CD14-positive monocyte (primary cell): Measurements from ENCODE around the gene HPSE2. TPM values are rescaled to one million over a fixed set of nuclear protein-coding genes. Genes with fewer than 3 reads are reported as not detected.

ENCODE experiments used
- DNase-seq, 3 donors: peaks; one replicate each; pipeline ENCODE4 v3.0.0-alpha.2; 2011 to 2022
- H2AFZ ChIP-seq: 2 replicates; pipeline ENCODE4 v1.6.0; 2012; ENCODE audit warnings: mild to moderate bottlenecking, low read depth, low read length, inconsistent platforms; ENCODE audit not compliant: insufficient read depth, poor library complexity, severe bottlenecking
- H3K27ac ChIP-seq, 2 donors: 1 replicate in 1 of 2; 2 replicates in 1 of 2; pipeline ENCODE4 v1.5.1; 2012 to 2013; ENCODE audit warnings: low read length in 2 of 2, control low read depth in 1 of 2, inconsistent platforms in 1 of 2, low read depth in 1 of 2, mild to moderate bottlenecking in 1 of 2
- H3K27me3 ChIP-seq, 2 donors: one replicate each; pipeline versions ENCODE4 v1.6.0 to v1.6.1; 2011 to 2013; ENCODE audit warnings: low read length in 2 of 2; ENCODE audit not compliant: control insufficient read depth in 2 of 2, insufficient read depth in 2 of 2
- H3K36me3 ChIP-seq, 2 donors: replicated peaks in 1 of 2; 1 replicate in 1 of 2; 2 replicates in 1 of 2; pipeline versions ENCODE4 v1.5.1 to v1.6.1; 2012 to 2013; ENCODE audit warnings: low read length in 2 of 2, control low read depth in 1 of 2, inconsistent platforms in 1 of 2, mild to moderate bottlenecking in 1 of 2; ENCODE audit not compliant: insufficient read depth in 2 of 2, control insufficient read depth in 1 of 2
- H3K4me1 ChIP-seq, 2 donors: 1 replicate in 1 of 2; 2 replicates in 1 of 2; pipeline versions ENCODE4 v1.5.1 to v1.6.1; 2012 to 2013; ENCODE audit warnings: low read length in 2 of 2, control low read depth in 1 of 2, inconsistent platforms in 1 of 2, mild to moderate bottlenecking in 1 of 2, moderate library complexity in 1 of 2; ENCODE audit not compliant: insufficient read depth in 2 of 2, control insufficient read depth in 1 of 2
- H3K4me2 ChIP-seq: replicated peaks from 2 replicates; pipeline ENCODE3; 2012; ENCODE audit warnings: low read length, moderate library complexity, mild to moderate bottlenecking; ENCODE audit not compliant: poor library complexity, severe bottlenecking; ENCODE audit errors: extremely low read depth
- H3K4me3 ChIP-seq, 3 experiments: fragments of 200-600 bp in 1 of 3; sonication (generic) in 1 of 3; replicated peaks in 1 of 3; 1 replicate in 2 of 3; 2 replicates in 1 of 3; pipeline ENCODE4 v1.5.1; 2011 to 2013; ENCODE audit warnings: low read length in 3 of 3, mild to moderate bottlenecking in 3 of 3, control low read depth in 2 of 3, low read depth in 2 of 3, inconsistent platforms in 1 of 3, moderate library complexity in 1 of 3
- H3K79me2 ChIP-seq: 2 replicates; pipeline ENCODE4 v1.6.0; 2012; ENCODE audit warnings: mild to moderate bottlenecking, control low read depth, inconsistent platforms, low read length, moderate library complexity; ENCODE audit not compliant: insufficient read depth
- H3K9ac ChIP-seq: 2 replicates; pipeline ENCODE4 v1.6.0; 2017; ENCODE audit warnings: low read length, mild to moderate bottlenecking; ENCODE audit not compliant: insufficient read depth, poor library complexity, severe bottlenecking
- H3K9me3 ChIP-seq, 2 donors: replicated peaks in 1 of 2; 1 replicate in 1 of 2; 2 replicates in 1 of 2; pipeline versions ENCODE4 v1.5.1 to v1.6.1; 2012 to 2013; ENCODE audit warnings: low read length in 2 of 2, control low read depth in 1 of 2; ENCODE audit not compliant: control insufficient read depth in 1 of 2, insufficient read depth in 1 of 2
- H4K20me1 ChIP-seq: 2 replicates; pipeline ENCODE4 v1.6.0; 2012; ENCODE audit warnings: mild to moderate bottlenecking, low read length, control low read depth, moderate library complexity; ENCODE audit not compliant: insufficient read depth
- H3K27ac Mint-ChIP-seq, 7 donors: one replicate each; pipeline ENCODE4 v1.8.0; 2020; ENCODE audit warnings: mild to moderate bottlenecking in 7 of 7, mixed read lengths in 7 of 7, moderate library complexity in 6 of 7, inconsistent platforms in 2 of 7
- H3K27me3 Mint-ChIP-seq, 3 donors: one replicate each; pipeline ENCODE4 v1.8.0; 2021 to 2022; ENCODE audit warnings: low read depth in 3 of 3, mild to moderate bottlenecking in 3 of 3, mixed read lengths in 3 of 3, moderate library complexity in 3 of 3, inconsistent platforms in 1 of 3
- H3K36me3 Mint-ChIP-seq, 2 donors: one replicate each; pipeline ENCODE4 v1.8.0; 2020; ENCODE audit warnings: mixed read lengths in 2 of 2, inconsistent platforms in 1 of 2, mild to moderate bottlenecking in 1 of 2
- H3K4me1 Mint-ChIP-seq: one replicate; pipeline ENCODE4 v1.8.0; 2020; ENCODE audit warnings: mild to moderate bottlenecking, mixed read lengths
- H3K4me3 Mint-ChIP-seq, 2 donors: one replicate each; pipeline ENCODE4 v1.8.0; 2020; ENCODE audit warnings: mild to moderate bottlenecking in 2 of 2, mixed read lengths in 2 of 2, moderate library complexity in 1 of 2
- H3K9me3 Mint-ChIP-seq, 7 donors: one replicate each; pipeline ENCODE4 v1.8.0; 2020 to 2022; ENCODE audit warnings: mixed read lengths in 7 of 7, mild to moderate bottlenecking in 6 of 7, moderate library complexity in 6 of 7, inconsistent platforms in 2 of 7
- WGBS: methylation state at CpG from one replicate; pipeline ENCODE4 v1.1.5; 2013; ENCODE audit warnings: missing lambda C conversion rate; ENCODE audit not compliant: insufficient coverage; 5-methylcytosine and 5-hydroxymethylcytosine counted together
- intact Hi-C, 2 donors: fragments of 100-400 bp; cut with micrococcal nuclease; formaldehyde crosslinking; loops; one replicate each; pipeline versions ENCODE4 v1.15.0 to v1.15.1; 2023
- polyA plus RNA-seq, 3 donors: library from polyadenylated mRNA; depleted of rRNA in 1 of 3; unstranded in 2 of 3; stranded (reverse) in 1 of 3; fragments of 300-500 nt in 2 of 3; fragments of >200 nt in 1 of 3; fragmentation: Illumina TruSeq in 2 of 3; gene quantifications; 1 replicate in 2 of 3; 2 replicates in 1 of 3; pipeline ENCODE4 v1.2.3, GENCODE V29; 2012 to 2021
- TF ChIP-seq, protein P1 (sequence below): fragments of 200-600 bp; IDR thresholded peaks from one replicate; pipeline ENCODE4 v1.8.0; 2022; ENCODE audit warnings: antibody characterized with exemption, mild to moderate bottlenecking

HPSE2 gene
- polyA plus RNA-seq, 3 donors = not detected

- TF ChIP-seq, protein P1, sequence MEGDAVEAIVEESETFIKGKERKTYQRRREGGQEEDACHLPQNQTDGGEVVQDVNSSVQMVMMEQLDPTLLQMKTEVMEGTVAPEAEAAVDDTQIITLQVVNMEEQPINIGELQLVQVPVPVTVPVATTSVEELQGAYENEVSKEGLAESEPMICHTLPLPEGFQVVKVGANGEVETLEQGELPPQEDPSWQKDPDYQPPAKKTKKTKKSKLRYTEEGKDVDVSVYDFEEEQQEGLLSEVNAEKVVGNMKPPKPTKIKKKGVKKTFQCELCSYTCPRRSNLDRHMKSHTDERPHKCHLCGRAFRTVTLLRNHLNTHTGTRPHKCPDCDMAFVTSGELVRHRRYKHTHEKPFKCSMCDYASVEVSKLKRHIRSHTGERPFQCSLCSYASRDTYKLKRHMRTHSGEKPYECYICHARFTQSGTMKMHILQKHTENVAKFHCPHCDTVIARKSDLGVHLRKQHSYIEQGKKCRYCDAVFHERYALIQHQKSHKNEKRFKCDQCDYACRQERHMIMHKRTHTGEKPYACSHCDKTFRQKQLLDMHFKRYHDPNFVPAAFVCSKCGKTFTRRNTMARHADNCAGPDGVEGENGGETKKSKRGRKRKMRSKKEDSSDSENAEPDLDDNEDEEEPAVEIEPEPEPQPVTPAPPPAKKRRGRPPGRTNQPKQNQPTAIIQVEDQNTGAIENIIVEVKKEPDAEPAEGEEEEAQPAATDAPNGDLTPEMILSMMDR = no peak
- no peak for DNase-seq
- peaks cover 11 to 12% of the 10 kb centered on the region in 2 donors for H3K36me3 Mint-ChIP-seq
- intact Hi-C loops = no loop called here
- no peak overlapping the region for H3K4me3 Mint-ChIP-seq
- Histone ChIP-seq H4K20me1 (peaks cover 18% of the 10 kb centered on the region), H3K4me3 (no peak overlapping the region), H3K9me3 (no peaks in the 10 kb centered on the region), H3K27ac (no peak overlapping the region), H3K4me2 (no peak overlapping the region), H3K27me3 (peaks cover 0 to 2% of the 10 kb centered on the region in 2 donors), H3K79me2 (peaks cover 31% of the 10 kb centered on the region), H3K36me3 (peaks cover 10 to 12% of the 10 kb centered on the region in 2 donors), H2AFZ (no peak overlapping the region), H3K4me1 (peaks cover 22 to 27% of the 10 kb centered on the region in 2 donors), H3K9ac (no peak overlapping the region)
- H3K4me1 Mint-ChIP-seq = peaks cover 26% of the 10 kb centered on the region
- no peak overlapping the region for H3K27ac Mint-ChIP-seq
- peaks cover 0 to 3% (median 0%) of the 10 kb centered on the region in 7 donors for H3K9me3 Mint-ChIP-seq
- H3K27me3 Mint-ChIP-seq = peaks cover 4 to 17% (median 7%) of the 10 kb centered on the region in 3 donors
Observed at GRCh38 chr10:98449287-98449686, 786.4 kb downstream of the HPSE2 start.

GRCh38 chr10:98446661-98447221, 788.9 kb downstream of the HPSE2 start, which contains the start of gene HPS1:
TSS of gene HPS1 (minus strand) at chr10:98446935. CDS start at chr10:98443240, 3,695 bp downstream.
- 2% methylated on average over 42 of the region's 47 CpGs for WGBS
- Mint-ChIP-seq H3K9me3 (peaks cover 0 to 6% (median 0%) of the 10 kb centered on the region in 7 donors), H3K4me3 (peak within 1 kb of the TSS; percentile 92 to 95), H3K4me1 (peaks cover 39% of the 10 kb centered on the region), H3K36me3 (peaks cover 33 to 37% of the 10 kb centered on the region in 2 donors), H3K27ac (peak within 1 kb of the TSS; percentile 88 to 96 (median 93)), H3K27me3 (peaks cover 1 to 13% (median 2%) of the 10 kb centered on the region in 3 donors)
- intact Hi-C loops = no loop called here
- peak within 1 kb of the TSS; percentile 86 to 95 (median 94) for H3K4me3 ChIP-seq
- H3K27me3 ChIP-seq = peaks cover 0 to 2% of the 10 kb centered on the region in 2 donors
- peak within 1 kb of the TSS; percentile 90 for H2AFZ ChIP-seq
- peaks cover 49% of the 10 kb centered on the region for H3K79me2 ChIP-seq
- H3K4me2 ChIP-seq = peak within 1 kb of the TSS; percentile 85
- peaks cover 42% of the 10 kb centered on the region for H4K20me1 ChIP-seq
- peaks cover 22 to 29% of the 10 kb centered on the region in 2 donors for H3K4me1 ChIP-seq
- peak within 1 kb of the TSS; percentile 90 to 92 for H3K27ac ChIP-seq
- TF ChIP-seq, protein P1 = no peak
- H3K9ac ChIP-seq = peak within 1 kb of the TSS; percentile 95
- peaks cover 32 to 35% of the 10 kb centered on the region in 2 donors for H3K36me3 ChIP-seq
- DNase-seq = peak; percentile 64 to 68 (median 64)
- no peaks in the 10 kb centered on the region for H3K9me3 ChIP-seq
